ENCODE results near the gene SHISA9.

DNA sequence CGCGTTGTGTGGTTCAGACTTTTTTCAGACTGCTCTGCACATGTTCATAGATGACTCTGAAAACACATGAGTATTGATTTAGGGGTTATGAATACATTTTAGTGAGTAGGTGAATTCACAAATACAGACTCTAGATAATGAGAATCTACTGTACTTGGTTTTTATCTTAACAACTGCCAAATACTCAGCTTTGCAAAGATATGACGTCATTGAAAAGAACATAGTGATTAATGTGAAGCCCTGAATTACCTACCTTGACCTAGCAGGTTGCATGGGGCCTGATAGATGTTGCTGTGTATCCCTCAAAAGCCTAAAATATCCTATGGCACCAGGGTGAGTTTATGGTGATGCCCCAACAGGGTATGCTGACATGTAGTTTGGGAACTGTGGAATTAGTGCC is 98.0 kb downstream of the SHISA9 start:
- TF ChIP-seq USF2 (IDR thresholded peaks at IDR 0.05; ENCODE audit: low read depth, low read length) (no peak), POLR2A (IDR thresholded peaks at IDR 0.05; ENCODE audit: low read depth, low read length) (no peak), RFX5 (IDR thresholded peaks at IDR 0.05; ENCODE audit: low read depth, low read length) (no peak)
- TF ChIP-seq, protein P1, sequence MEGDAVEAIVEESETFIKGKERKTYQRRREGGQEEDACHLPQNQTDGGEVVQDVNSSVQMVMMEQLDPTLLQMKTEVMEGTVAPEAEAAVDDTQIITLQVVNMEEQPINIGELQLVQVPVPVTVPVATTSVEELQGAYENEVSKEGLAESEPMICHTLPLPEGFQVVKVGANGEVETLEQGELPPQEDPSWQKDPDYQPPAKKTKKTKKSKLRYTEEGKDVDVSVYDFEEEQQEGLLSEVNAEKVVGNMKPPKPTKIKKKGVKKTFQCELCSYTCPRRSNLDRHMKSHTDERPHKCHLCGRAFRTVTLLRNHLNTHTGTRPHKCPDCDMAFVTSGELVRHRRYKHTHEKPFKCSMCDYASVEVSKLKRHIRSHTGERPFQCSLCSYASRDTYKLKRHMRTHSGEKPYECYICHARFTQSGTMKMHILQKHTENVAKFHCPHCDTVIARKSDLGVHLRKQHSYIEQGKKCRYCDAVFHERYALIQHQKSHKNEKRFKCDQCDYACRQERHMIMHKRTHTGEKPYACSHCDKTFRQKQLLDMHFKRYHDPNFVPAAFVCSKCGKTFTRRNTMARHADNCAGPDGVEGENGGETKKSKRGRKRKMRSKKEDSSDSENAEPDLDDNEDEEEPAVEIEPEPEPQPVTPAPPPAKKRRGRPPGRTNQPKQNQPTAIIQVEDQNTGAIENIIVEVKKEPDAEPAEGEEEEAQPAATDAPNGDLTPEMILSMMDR (conservative IDR thresholded peaks at IDR 0.05; ENCODE audit: low read depth, low read length) = no peak
